Endothelial cell of umbilical vein (primary cell): ENCODE data around the gene TSC22D3. TPM values are rescaled to one million over a fixed set of nuclear protein-coding genes. Genes with fewer than 3 reads are reported as not detected.
A peak's percentile ranks its signal among the peaks of the same experiment; 100 is the strongest.

ENCODE experiments used
- BruUV-seq: library from RNA; stranded (reverse); fragments of 400-500 nt; replicated peaks from 2 replicates; lab custom pipeline; 2021; lab: Mats Ljungman, UMichigan
- CTCF ChIA-PET: fragments of 300-600, 350-600 bp; sonication (Branson Sonifier 250); formaldehyde crosslinking; loops from one replicate; lab custom pipeline; 2021; ENCODE audit warnings: antibody characterized with exemption, inconsistent platforms; lab: Charles Lee
- POLR2A ChIA-PET: fragments of 300-600, 350-600 bp; sonication (Branson Sonifier 250); formaldehyde crosslinking; loops from one replicate; lab custom pipeline; 2021; ENCODE audit warnings: antibody characterized with exemption, inconsistent platforms; lab: Charles Lee
- DNase-seq: peaks from one replicate; pipeline ENCODE4 v3.0.0-alpha.2; 2011; ENCODE audit warnings: low read depth, low spot score
- FAIRE-seq: peaks from 2 replicates; lab custom pipeline; 2011; peaks lifted over from hg19 to GRCh38; lab: Jason Lieb, UNC
- H2AFZ ChIP-seq: 2 replicates; pipeline ENCODE4 v1.6.0; 2012; ENCODE audit warnings: low read depth, low read length, control low read depth, inconsistent platforms
- H3K27ac ChIP-seq: 2 replicates; pipeline ENCODE4 v1.5.1; 2011; ENCODE audit warnings: low read depth, mild to moderate bottlenecking, control low read depth, low read length, moderate library complexity; ENCODE audit not compliant: insufficient read depth
- H3K27me3 ChIP-seq, 2 experiments: 2 replicates each; pipeline versions ENCODE4 v1.6.0 to v1.6.1; 2011; ENCODE audit warnings: low read length in 2 of 2, mixed read lengths in 1 of 2; ENCODE audit not compliant: control insufficient read depth in 2 of 2, insufficient read depth in 2 of 2
- H3K36me3 ChIP-seq, 2 experiments: 2 replicates in 1 of 2; 3 replicates in 1 of 2; pipeline ENCODE4 v1.5.1; 2011; ENCODE audit warnings: low read length in 2 of 2, mild to moderate bottlenecking in 1 of 2, moderate library complexity in 1 of 2; ENCODE audit not compliant: control insufficient read depth in 2 of 2, insufficient read depth in 2 of 2; ENCODE audit errors: extremely low read depth in 1 of 2
- H3K4me1 ChIP-seq: 3 replicates; pipeline ENCODE4 v1.5.1; 2011; ENCODE audit warnings: mild to moderate bottlenecking, low read length; ENCODE audit not compliant: control insufficient read depth, insufficient read depth; ENCODE audit errors: extremely low read depth
- H3K4me2 ChIP-seq: 2 replicates; pipeline ENCODE4 v1.6.1; 2011; ENCODE audit warnings: low read length, control low read depth, mixed read lengths; ENCODE audit not compliant: insufficient read depth
- H3K4me3 ChIP-seq, 3 experiments: fragments of 200-600 bp in 1 of 3; sonication (generic), shearing (Covaris generic) in 1 of 3; replicated peaks in 1 of 3; 2 replicates each; pipeline ENCODE4 v1.5.1; 2011 to 2016; ENCODE audit warnings: control low read depth in 3 of 3, low read length in 3 of 3, mild to moderate bottlenecking in 2 of 3, inconsistent platforms in 1 of 3, low read depth in 1 of 3, moderate library complexity in 1 of 3; ENCODE audit not compliant: insufficient read depth in 1 of 3
- H3K79me2 ChIP-seq: 2 replicates; pipeline ENCODE4 v1.6.0; 2012; ENCODE audit warnings: low read length, inconsistent platforms; ENCODE audit not compliant: control insufficient read depth, insufficient read depth
- H3K9ac ChIP-seq: replicated peaks from 2 replicates; pipeline ENCODE3; 2011; ENCODE audit warnings: low read length, control low read depth; ENCODE audit not compliant: insufficient read depth; ENCODE audit errors: extremely low read depth
- H3K9me1 ChIP-seq: replicated peaks from 3 replicates; pipeline ENCODE4 v1.6.0; 2011; ENCODE audit warnings: mild to moderate bottlenecking, low read length; ENCODE audit not compliant: control insufficient read depth, insufficient read depth; ENCODE audit errors: extremely low read depth
- H3K9me3 ChIP-seq: replicated peaks from 2 replicates; pipeline ENCODE4 v1.5.1; 2012; ENCODE audit warnings: low read length, inconsistent platforms; ENCODE audit not compliant: control insufficient read depth, insufficient read depth
- H4K20me1 ChIP-seq: replicated peaks from 2 replicates; pipeline ENCODE3; 2011; ENCODE audit warnings: mild to moderate bottlenecking, low read length; ENCODE audit not compliant: control insufficient read depth, insufficient read depth; ENCODE audit errors: extremely low read depth
- CTCF ChIP-seq, 2 donors: IDR thresholded peaks; 1 replicate in 1 of 2; 2 replicates in 1 of 2; pipeline ENCODE4 v1.5.1; 2011; ENCODE audit warnings: low read length in 2 of 2, mild to moderate bottlenecking in 2 of 2, moderate library complexity in 2 of 2, control low read depth in 1 of 2, inconsistent platforms in 1 of 2, low read depth in 1 of 2; ENCODE audit not compliant: insufficient read depth in 1 of 2; ENCODE audit errors: extremely low read depth in 1 of 2
- EZH2 ChIP-seq: IDR thresholded peaks from 2 replicates; pipeline ENCODE4 v1.6.1; 2012; ENCODE audit warnings: borderline replicate concordance, low read depth, mild to moderate bottlenecking, moderate library complexity, low read length, inconsistent platforms; ENCODE audit not compliant: severe bottlenecking
- FOS ChIP-seq: IDR thresholded peaks from 2 replicates; pipeline ENCODE4 v1.6.1; 2011; ENCODE audit warnings: mild to moderate bottlenecking, low read length, moderate library complexity, borderline replicate concordance; ENCODE audit not compliant: insufficient read depth
- GATA2 ChIP-seq: IDR thresholded peaks from 2 replicates; pipeline ENCODE4 v1.7.0; 2011; ENCODE audit warnings: low read depth, mild to moderate bottlenecking, moderate library complexity, mixed read lengths, low read length; ENCODE audit not compliant: insufficient read length, insufficient read depth
- JUN ChIP-seq: IDR thresholded peaks from 2 replicates; pipeline ENCODE4 v1.6.1; 2011; ENCODE audit warnings: borderline replicate concordance, low read depth; ENCODE audit not compliant: insufficient read length, insufficient read depth
- MAX ChIP-seq: IDR thresholded peaks from 2 replicates; pipeline ENCODE4 v1.6.1; 2011; ENCODE audit not compliant: insufficient read depth, insufficient read length
- MYC ChIP-seq: IDR thresholded peaks from one replicate; pipeline ENCODE4 v1.6.1; 2011; ENCODE audit warnings: mild to moderate bottlenecking, low read depth, low read length
- POLR2A ChIP-seq: IDR thresholded peaks from 2 replicates; pipeline ENCODE4 v1.6.1; 2012; ENCODE audit warnings: low read depth, mild to moderate bottlenecking, control low read depth, low read length
- POLR2AphosphoS5 ChIP-seq: IDR thresholded peaks from 2 replicates; pipeline ENCODE4 v1.6.1; 2012; ENCODE audit warnings: low read depth, mild to moderate bottlenecking, control low read depth, low read length, moderate library complexity; ENCODE audit not compliant: insufficient read depth
- dilution Hi-C: fragments of 300-500 bp; cut with MboI; formaldehyde crosslinking; loops from one replicate; pipeline ENCODE4 v1.15.0; 2019; ENCODE audit warnings: low sequenced_read_pairs; ENCODE audit not compliant: extremely low pct_ligation_motif_present
- intact Hi-C: fragments of 100-400 bp; cut with micrococcal nuclease; formaldehyde crosslinking; loops from one replicate; pipeline ENCODE4 v1.10.0; 2022
- polyA plus RNA-seq, 4 experiments: library from polyadenylated mRNA; depleted of rRNA in 3 of 4; stranded (reverse) in 3 of 4; unstranded in 1 of 4; fragments of >200 nt; gene quantifications; 2 replicates each; pipeline versions ENCODE4 v1.2.1 to v1.2.3, GENCODE V29; 2011 to 2012; ENCODE audit warnings: missing spikeins in 1 of 4
- total RNA-seq: library from RNA; stranded (reverse); gene quantifications from 2 replicates; pipeline ENCODE4 v1.2.3, GENCODE V29; 2021

TSC22D3 gene
- total and polyA plus RNA-seq, 2 donors (not counting 3 experiments of a cell fraction or from before 2014, with no cell fraction given): 21.1 to 37.4 TPM

GRCh38 chrX:107676559-107677378 lies 98.8 kb downstream of the TSC22D3 start:
- POLR2A ChIA-PET: interaction anchor here (1.0 to 5.7 kb wide), 2 partner anchors 39 to 55 kb away, joined by 3 to 40 read pairs; no protein-coding TSS in a partner anchor
- peak; percentile 82 for DNase-seq
- FAIRE-seq: peak; percentile 84
- Histone ChIP-seq H3K79me2 (peaks cover 4% of the 10 kb centered on the region), H3K4me2 (peak overlapping the region; percentile 78), H3K4me3 (peak overlapping the region; percentile 31 to 66 (median 44)), H4K20me1 (no peaks in the 10 kb centered on the region), H3K36me3 (no peaks in the 10 kb centered on the region), H2AFZ (no peak overlapping the region), H3K27ac (peak overlapping the region; percentile 86), H3K9me3 (no peaks in the 10 kb centered on the region), H3K4me1 (peaks cover 25% of the 10 kb centered on the region), H3K9me1 (no peaks in the 10 kb centered on the region), H3K9ac (peak overlapping the region; percentile 77), H3K27me3 (no peaks in the 10 kb centered on the region)
- no peak for TF ChIP-seq CTCF (IDR thresholded peaks at IDR 0.05; ENCODE audit: extremely low read depth in 1 of 2, insufficient read depth in 1 of 2, low read depth in 1 of 2, low read length in 2 of 2)
- TF ChIP-seq MAX: peak; percentile 76
- no peak for TF ChIP-seq POLR2A
- TF ChIP-seq POLR2AphosphoS5: peak; percentile 28
- no peak for TF ChIP-seq EZH2
- no peak for TF ChIP-seq JUN
- TF ChIP-seq FOS: no peak
- peak; percentile 55 for TF ChIP-seq MYC
- TF ChIP-seq GATA2: no peak
- CTCF ChIA-PET: interaction anchor here (0.8 to 6.1 kb wide), 4 partner anchors 10 to 101 kb away, joined by 3 to 142 read pairs (median 6); partner anchors contain the start of genes NCBP2L and TSC22D3
- no TSS peak for BruUV-seq
- dilution Hi-C loops (no loop called here), intact Hi-C loops (loop anchor here (1.0 to 5.0 kb wide), 4 partner anchors 9 to 454 kb away; no protein-coding TSS in a partner anchor)
